HG03135 (cell line): ENCODE results near the gene CASP12.
"Not testable (repeated sequence)": the region's sequence is repeated elsewhere in the genome, so short reads cannot be mapped to it uniquely, and the experiment has no call there.

ENCODE experiments used
- ATAC-seq: cut with Tn5 transposase; IDR thresholded peaks from one replicate; pipeline ENCODE4 v1.9.1; 2021; ENCODE audit warnings: mild to moderate bottlenecking, moderate library complexity; ENCODE audit not compliant: unreplicated experiment

Gene CASP12

GRCh38 chr11:104897891-104898684 is at the start of gene CASP12:
Gene CASP12 (minus strand): TSS chr11:104898460.
- no peak for ATAC-seq

- ATAC-seq: peak; percentile 97
Measured at GRCh38 chr11:104946907-104947306, 48.6 kb upstream of the CASP12 start.

- ATAC-seq: no peak
Measured at GRCh38 chr11:104944076-104944475, 45.8 kb upstream of the CASP12 start.

GRCh38 chr11:104943561-104943960 is 45.3 kb upstream of the CASP12 start:
- ATAC-seq: no peak

- ATAC-seq: no peak
Measured at GRCh38 chr11:104934594-104934993, 36.3 kb upstream of the CASP12 start.

- ATAC-seq: not testable (repeated sequence)
Measured at GRCh38 chr11:104934073-104934472, 35.8 kb upstream of the CASP12 start.

- ATAC-seq: no peak
Measured at GRCh38 chr11:104928811-104929210, 30.6 kb upstream of the CASP12 start.

- no peak for ATAC-seq
Measured at GRCh38 chr11:104926771-104927611, 28.7 kb upstream of the CASP12 start.

- ATAC-seq: no peak
Measured at GRCh38 chr11:104925850-104926249, 27.6 kb upstream of the CASP12 start.

- ATAC-seq: no peak
Measured at GRCh38 chr11:104918113-104918824, 20.0 kb upstream of the CASP12 start.

GRCh38 chr11:104917271-104918112 is 19.2 kb upstream of the CASP12 start:
- no peak for ATAC-seq

GRCh38 chr11:104916442-104916841 is 18.2 kb upstream of the CASP12 start:
- ATAC-seq: no peak

- ATAC-seq: no peak
Measured at GRCh38 chr11:104912102-104912501, 13.8 kb upstream of the CASP12 start.

- no peak for ATAC-seq
Measured at GRCh38 chr11:104908186-104908531, 9.9 kb upstream of the CASP12 start.

- peak; percentile 80 for ATAC-seq
Measured at GRCh38 chr11:104907521-104908185, 9.4 kb upstream of the CASP12 start.

GRCh38 chr11:104905271-104905670 is 7.0 kb upstream of the CASP12 start:
- no peak for ATAC-seq

GRCh38 chr11:104899226-104899625 is 966 bp upstream of the CASP12 start:
- no peak for ATAC-seq

- no peak for ATAC-seq
Measured at GRCh38 chr11:104898685-104899013, 389 bp upstream of the CASP12 start.

GRCh38 chr11:104895634-104896033 is 2.6 kb downstream of the CASP12 start:
- ATAC-seq: no peak

- ATAC-seq: no peak
Measured at GRCh38 chr11:104893876-104894275, 4.4 kb downstream of the CASP12 start.
